ENCODE measurements around the gene TSC22D4. TPM values are rescaled to one million over a fixed set of nuclear protein-coding genes. Genes with fewer than 3 reads are reported as not detected.

TSC22D4 gene
- total and polyA plus RNA-seq, 2 donors (not counting 3 experiments of a cell fraction or from before 2014, with no cell fraction given): 40.1 to 84.4 TPM

- Histone ChIP-seq H2AFZ (ENCODE audit: low read depth, low read length) (peak overlapping the region; percentile 69), H3K4me3 (replicated peaks in 1 of 3; ENCODE audit: insufficient read depth in 1 of 3, low read depth in 1 of 3, low read length in 3 of 3) (no peak overlapping the region), H3K4me2 (ENCODE audit: insufficient read depth, low read length) (peak overlapping the region; percentile 37), H3K9me1 (replicated peaks; ENCODE audit: control insufficient read depth, extremely low read depth, insufficient read depth, low read length) (no peaks in the 10 kb centered on the region), H3K27ac (ENCODE audit: insufficient read depth, low read depth, low read length) (peak overlapping the region; percentile 25), H4K20me1 (replicated peaks; ENCODE audit: control insufficient read depth, extremely low read depth, insufficient read depth, low read length) (no peaks in the 10 kb centered on the region), H3K9me3 (replicated peaks; ENCODE audit: control insufficient read depth, insufficient read depth, low read length) (no peaks in the 10 kb centered on the region), H3K27me3 (ENCODE audit: control insufficient read depth in 2 of 2, insufficient read depth in 2 of 2, low read length in 2 of 2) (no peaks in the 10 kb centered on the region), H3K9ac (replicated peaks; ENCODE audit: extremely low read depth, insufficient read depth, low read length) (no peak overlapping the region), H3K79me2 (ENCODE audit: control insufficient read depth, insufficient read depth, low read length) (no peaks in the 10 kb centered on the region), H3K4me1 (ENCODE audit: control insufficient read depth, extremely low read depth, insufficient read depth, low read length) (peaks cover 12% of the 10 kb centered on the region), H3K36me3 (ENCODE audit: control insufficient read depth in 2 of 2, extremely low read depth in 1 of 2, insufficient read depth in 2 of 2, low read length in 2 of 2) (no peaks in the 10 kb centered on the region)
- peak; percentile 90 for FAIRE-seq
- BruUV-seq (replicated peaks): no TSS peak
- dilution Hi-C loops (cut with MboI; ENCODE audit: extremely low pct_ligation_motif_present, low sequenced_read_pairs) (no loop called here), intact Hi-C loops (cut with micrococcal nuclease) (no loop called here)
- TF ChIP-seq FOS (IDR thresholded peaks at IDR 0.05; ENCODE audit: borderline replicate concordance, insufficient read depth, low read length) (peak; percentile 66), GATA2 (IDR thresholded peaks at IDR 0.05; ENCODE audit: insufficient read depth, insufficient read length, low read depth, low read length) (no peak), POLR2AphosphoS5 (IDR thresholded peaks at IDR 0.05; ENCODE audit: insufficient read depth, low read depth, low read length) (peak; percentile 20), JUN (IDR thresholded peaks at IDR 0.05; ENCODE audit: borderline replicate concordance, insufficient read depth, insufficient read length, low read depth) (peak; percentile 74)
- peak; percentile 60 for DNase-seq (ENCODE audit: low read depth, low spot score)
- CTCF ChIA-PET: interaction anchor here (1.1 to 1.6 kb wide), 4 partner anchors 9 to 45 kb away, joined by 4 to 8 read pairs (median 4); no protein-coding TSS in a partner anchor
- POLR2A ChIA-PET: no interaction called here
These were observed 36.1 kb upstream of the TSC22D4 start for GRCh38 chr7:100515072-100515532.

GRCh38 chr7:100513212-100513810 lies 34.3 kb upstream of the TSC22D4 start:
- intact Hi-C loops (cut with micrococcal nuclease) (no loop called here), dilution Hi-C loops (cut with MboI; ENCODE audit: extremely low pct_ligation_motif_present, low sequenced_read_pairs) (no loop called here)
- ChIA-PET POLR2A (no interaction called here), CTCF (no interaction called here)
- BruUV-seq (replicated peaks): no TSS peak
- Histone ChIP-seq H3K4me3 (replicated peaks in 1 of 3; ENCODE audit: insufficient read depth in 1 of 3, low read depth in 1 of 3, low read length in 3 of 3) (no peak overlapping the region), H4K20me1 (replicated peaks; ENCODE audit: control insufficient read depth, extremely low read depth, insufficient read depth, low read length) (no peaks in the 10 kb centered on the region), H3K9me3 (replicated peaks; ENCODE audit: control insufficient read depth, insufficient read depth, low read length) (no peaks in the 10 kb centered on the region), H3K27me3 (ENCODE audit: control insufficient read depth in 2 of 2, insufficient read depth in 2 of 2, low read length in 2 of 2) (no peaks in the 10 kb centered on the region), H3K27ac (ENCODE audit: insufficient read depth, low read depth, low read length) (no peak overlapping the region), H3K36me3 (ENCODE audit: control insufficient read depth in 2 of 2, extremely low read depth in 1 of 2, insufficient read depth in 2 of 2, low read length in 2 of 2) (no peaks in the 10 kb centered on the region), H3K4me1 (ENCODE audit: control insufficient read depth, extremely low read depth, insufficient read depth, low read length) (peaks cover 12% of the 10 kb centered on the region), H3K9ac (replicated peaks; ENCODE audit: extremely low read depth, insufficient read depth, low read length) (no peak overlapping the region), H3K9me1 (replicated peaks; ENCODE audit: control insufficient read depth, extremely low read depth, insufficient read depth, low read length) (no peaks in the 10 kb centered on the region), H3K4me2 (ENCODE audit: insufficient read depth, low read length) (no peak overlapping the region), H2AFZ (ENCODE audit: low read depth, low read length) (no peak overlapping the region), H3K79me2 (ENCODE audit: control insufficient read depth, insufficient read depth, low read length) (no peaks in the 10 kb centered on the region)
- DNase-seq (ENCODE audit: low read depth, low spot score): no peak
- FAIRE-seq: no peak
- TF ChIP-seq JUN (IDR thresholded peaks at IDR 0.05; ENCODE audit: borderline replicate concordance, insufficient read depth, insufficient read length, low read depth) (no peak), MYC (IDR thresholded peaks at IDR 0.05; ENCODE audit: low read depth, low read length) (no peak), POLR2AphosphoS5 (IDR thresholded peaks at IDR 0.05; ENCODE audit: insufficient read depth, low read depth, low read length) (no peak), GATA2 (IDR thresholded peaks at IDR 0.05; ENCODE audit: insufficient read depth, insufficient read length, low read depth, low read length) (no peak), POLR2A (IDR thresholded peaks at IDR 0.05; ENCODE audit: low read depth, low read length) (no peak), FOS (IDR thresholded peaks at IDR 0.05; ENCODE audit: borderline replicate concordance, insufficient read depth, low read length) (no peak), MAX (IDR thresholded peaks at IDR 0.05; ENCODE audit: insufficient read depth, insufficient read length) (no peak), CTCF (IDR thresholded peaks at IDR 0.05; ENCODE audit: extremely low read depth in 1 of 2, insufficient read depth in 1 of 2, low read depth in 1 of 2, low read length in 2 of 2) (no peak), EZH2 (IDR thresholded peaks at IDR 0.05; ENCODE audit: borderline replicate concordance, low read depth, low read length, severe bottlenecking) (no peak)
